Ovary (tissue), 3 donors: ENCODE data around the gene TMEM232.

Experiments
- CTCF ChIP-seq, 3 donors: fragments of 450-650 bp in 2 of 3; fragments of 200-600 bp in 1 of 3; IDR thresholded peaks; one replicate each; pipeline versions ENCODE4 v1.5.1 to v1.8.0; 2016 to 2022; ENCODE audit warnings: antibody characterized with exemption in 3 of 3, mild to moderate bottlenecking in 1 of 3
- EP300 ChIP-seq: sonication (generic); formaldehyde crosslinking; IDR thresholded peaks from one replicate; pipeline ENCODE4 v1.6.1; 2017; ENCODE audit warnings: antibody characterized with exemption
- POLR2A ChIP-seq: fragments of 450-650 bp; IDR thresholded peaks from one replicate; pipeline ENCODE4 v1.6.1; 2017; ENCODE audit warnings: antibody characterized with exemption, mild to moderate bottlenecking, moderate library complexity
- donor health status: DM: no; HTN: no; CAD: no.

- TF ChIP-seq POLR2A (no peak), CTCF (IDR thresholded peaks at IDR 0.05) (no peak), EP300 (no peak)
These were observed 312.1 kb downstream of the TMEM232 start for GRCh38 chr5:110414360-110414759.
